ENCODE data around the gene VAMP7.

DNA sequence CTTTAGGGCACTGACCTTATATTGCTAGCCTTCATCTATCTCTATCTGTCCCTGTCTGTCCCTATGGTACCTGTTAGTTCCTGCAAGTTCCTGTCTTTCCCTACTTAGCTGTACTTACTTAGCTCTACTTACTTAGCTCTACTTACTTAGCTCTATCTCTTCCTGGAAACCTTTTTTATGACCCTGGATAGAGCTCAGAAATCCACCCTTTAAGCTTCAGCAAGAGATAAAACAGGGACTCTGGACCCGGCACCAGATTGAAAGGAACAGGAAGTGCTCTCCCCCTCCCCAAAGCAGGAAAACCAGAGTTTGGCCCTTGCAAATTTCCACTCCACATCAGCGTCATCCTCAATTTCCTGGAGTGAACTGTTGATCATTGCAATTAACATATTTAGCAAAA lies 104.1 kb downstream of the VAMP7 start:
- TF ChIP-seq, protein P1, sequence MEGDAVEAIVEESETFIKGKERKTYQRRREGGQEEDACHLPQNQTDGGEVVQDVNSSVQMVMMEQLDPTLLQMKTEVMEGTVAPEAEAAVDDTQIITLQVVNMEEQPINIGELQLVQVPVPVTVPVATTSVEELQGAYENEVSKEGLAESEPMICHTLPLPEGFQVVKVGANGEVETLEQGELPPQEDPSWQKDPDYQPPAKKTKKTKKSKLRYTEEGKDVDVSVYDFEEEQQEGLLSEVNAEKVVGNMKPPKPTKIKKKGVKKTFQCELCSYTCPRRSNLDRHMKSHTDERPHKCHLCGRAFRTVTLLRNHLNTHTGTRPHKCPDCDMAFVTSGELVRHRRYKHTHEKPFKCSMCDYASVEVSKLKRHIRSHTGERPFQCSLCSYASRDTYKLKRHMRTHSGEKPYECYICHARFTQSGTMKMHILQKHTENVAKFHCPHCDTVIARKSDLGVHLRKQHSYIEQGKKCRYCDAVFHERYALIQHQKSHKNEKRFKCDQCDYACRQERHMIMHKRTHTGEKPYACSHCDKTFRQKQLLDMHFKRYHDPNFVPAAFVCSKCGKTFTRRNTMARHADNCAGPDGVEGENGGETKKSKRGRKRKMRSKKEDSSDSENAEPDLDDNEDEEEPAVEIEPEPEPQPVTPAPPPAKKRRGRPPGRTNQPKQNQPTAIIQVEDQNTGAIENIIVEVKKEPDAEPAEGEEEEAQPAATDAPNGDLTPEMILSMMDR (IDR thresholded peaks at IDR 0.05; ENCODE audit: poor library complexity, severe bottlenecking): no peak
- TF ChIP-seq EP300 (conservative IDR thresholded peaks at IDR 0.05; ENCODE audit: poor library complexity, severe bottlenecking): no peak
- TF ChIP-seq POLR2AphosphoS5 (IDR thresholded peaks at IDR 0.05): no peak
- no peak for TF ChIP-seq MXI1 (conservative IDR thresholded peaks at IDR 0.05; ENCODE audit: poor library complexity, severe bottlenecking)
- no peak for TF ChIP-seq EZH2 (IDR thresholded peaks at IDR 0.05; ENCODE audit: borderline replicate concordance, insufficient read depth, low read length, poor library complexity, severe bottlenecking)
- TF ChIP-seq, protein P2, sequence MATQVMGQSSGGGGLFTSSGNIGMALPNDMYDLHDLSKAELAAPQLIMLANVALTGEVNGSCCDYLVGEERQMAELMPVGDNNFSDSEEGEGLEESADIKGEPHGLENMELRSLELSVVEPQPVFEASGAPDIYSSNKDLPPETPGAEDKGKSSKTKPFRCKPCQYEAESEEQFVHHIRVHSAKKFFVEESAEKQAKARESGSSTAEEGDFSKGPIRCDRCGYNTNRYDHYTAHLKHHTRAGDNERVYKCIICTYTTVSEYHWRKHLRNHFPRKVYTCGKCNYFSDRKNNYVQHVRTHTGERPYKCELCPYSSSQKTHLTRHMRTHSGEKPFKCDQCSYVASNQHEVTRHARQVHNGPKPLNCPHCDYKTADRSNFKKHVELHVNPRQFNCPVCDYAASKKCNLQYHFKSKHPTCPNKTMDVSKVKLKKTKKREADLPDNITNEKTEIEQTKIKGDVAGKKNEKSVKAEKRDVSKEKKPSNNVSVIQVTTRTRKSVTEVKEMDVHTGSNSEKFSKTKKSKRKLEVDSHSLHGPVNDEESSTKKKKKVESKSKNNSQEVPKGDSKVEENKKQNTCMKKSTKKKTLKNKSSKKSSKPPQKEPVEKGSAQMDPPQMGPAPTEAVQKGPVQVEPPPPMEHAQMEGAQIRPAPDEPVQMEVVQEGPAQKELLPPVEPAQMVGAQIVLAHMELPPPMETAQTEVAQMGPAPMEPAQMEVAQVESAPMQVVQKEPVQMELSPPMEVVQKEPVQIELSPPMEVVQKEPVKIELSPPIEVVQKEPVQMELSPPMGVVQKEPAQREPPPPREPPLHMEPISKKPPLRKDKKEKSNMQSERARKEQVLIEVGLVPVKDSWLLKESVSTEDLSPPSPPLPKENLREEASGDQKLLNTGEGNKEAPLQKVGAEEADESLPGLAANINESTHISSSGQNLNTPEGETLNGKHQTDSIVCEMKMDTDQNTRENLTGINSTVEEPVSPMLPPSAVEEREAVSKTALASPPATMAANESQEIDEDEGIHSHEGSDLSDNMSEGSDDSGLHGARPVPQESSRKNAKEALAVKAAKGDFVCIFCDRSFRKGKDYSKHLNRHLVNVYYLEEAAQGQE (IDR thresholded peaks at IDR 0.05; ENCODE audit: borderline replicate concordance): no peak
- TF ChIP-seq RAD21 (conservative IDR thresholded peaks at IDR 0.05): no peak

All from neural cell (in vitro differentiated cells).